Measurements from ENCODE around the gene SNCAIP. TPM values are rescaled to one million over a fixed set of nuclear protein-coding genes. Genes with fewer than 3 reads are reported as not detected.

Gene SNCAIP
- total RNA-seq, 2 donors from 2014 or later = 5.1 to 8.2 TPM

- no peak for TF ChIP-seq POLR2A (IDR thresholded peaks at IDR 0.05)
- TF ChIP-seq CTCF (IDR thresholded peaks at IDR 0.05) = no peak
- TF ChIP-seq POLR2AphosphoS5 (IDR thresholded peaks at IDR 0.05) = no peak
Measured at GRCh38 chr5:122412966-122413365, 100.9 kb downstream of the SNCAIP start.

GRCh38 chr5:122413722-122414121 lies 101.7 kb downstream of the SNCAIP start:
- no peak overlapping the region for H3K27ac ChIP-seq
- intact Hi-C loops (cut with DNase I) = loop anchor here (2.0 kb wide), 1 partner anchor 217 kb away; no protein-coding TSS in a partner anchor
- 85% methylated on average over 3 of the region's 3 CpGs for WGBS

More at GRCh38 chr5:122412966-122413365, 100.9 kb downstream of the SNCAIP start:
- intact Hi-C loops (cut with DNase I) = no loop called here
- no peak for DNase-seq (ENCODE audit: low spot score)
- Histone ChIP-seq H3K4me1 (replicated peaks) (no peaks in the 10 kb centered on the region), H3K9me3 (no peaks in the 10 kb centered on the region), H3K27ac (no peak overlapping the region), H3K4me3 (no peak overlapping the region), H3K27me3 (replicated peaks; ENCODE audit: insufficient read depth) (no peaks in the 10 kb centered on the region), H3K36me3 (no peaks in the 10 kb centered on the region)

GRCh38 chr5:122415030-122415800 lies 103.2 kb downstream of the SNCAIP start:
- no peak overlapping the region for H3K27ac ChIP-seq
- 40% methylated on average over 7 of the region's 7 CpGs for WGBS
- intact Hi-C loops (cut with DNase I) = loop anchor here (2.0 kb wide), 1 partner anchor 218 kb away; no protein-coding TSS in a partner anchor

More at GRCh38 chr5:122413722-122414121, 101.7 kb downstream of the SNCAIP start:
- Histone ChIP-seq H3K4me3 (no peak overlapping the region), H3K9me3 (no peaks in the 10 kb centered on the region), H3K27me3 (replicated peaks; ENCODE audit: insufficient read depth) (no peaks in the 10 kb centered on the region), H3K4me1 (replicated peaks) (no peaks in the 10 kb centered on the region), H3K36me3 (no peaks in the 10 kb centered on the region)
- TF ChIP-seq POLR2AphosphoS5 (IDR thresholded peaks at IDR 0.05) (no peak), CTCF (IDR thresholded peaks at IDR 0.05) (no peak), POLR2A (IDR thresholded peaks at IDR 0.05) (no peak)
- no peak for DNase-seq (ENCODE audit: low spot score)

GRCh38 chr5:122415801-122416120 lies 103.7 kb downstream of the SNCAIP start:
- DNase-seq (ENCODE audit: low spot score) = no peak
- Histone ChIP-seq H3K4me3 (no peak overlapping the region), H3K9me3 (no peaks in the 10 kb centered on the region), H3K27ac (no peak overlapping the region), H3K27me3 (replicated peaks; ENCODE audit: insufficient read depth) (no peaks in the 10 kb centered on the region), H3K36me3 (no peaks in the 10 kb centered on the region), H3K4me1 (replicated peaks) (no peaks in the 10 kb centered on the region)
- WGBS = 88% methylated on average over 5 of the region's 5 CpGs
- intact Hi-C loops (cut with DNase I) = loop anchor here (2.0 kb wide), 1 partner anchor 219 kb away; no protein-coding TSS in a partner anchor
- TF ChIP-seq POLR2A (IDR thresholded peaks at IDR 0.05) (no peak), CTCF (IDR thresholded peaks at IDR 0.05) (no peak), POLR2AphosphoS5 (IDR thresholded peaks at IDR 0.05) (no peak)

More at GRCh38 chr5:122415030-122415800, 103.2 kb downstream of the SNCAIP start:
- H3K4me3 ChIP-seq = no peak overlapping the region
- H3K4me1 ChIP-seq (replicated peaks) = no peaks in the 10 kb centered on the region
- no peaks in the 10 kb centered on the region for H3K9me3 ChIP-seq
- peak; percentile 62 for DNase-seq (ENCODE audit: low spot score)
- H3K27me3 ChIP-seq (replicated peaks; ENCODE audit: insufficient read depth) = no peaks in the 10 kb centered on the region
- peak; percentile 6 for TF ChIP-seq POLR2AphosphoS5 (IDR thresholded peaks at IDR 0.05)
- no peak for TF ChIP-seq POLR2A (IDR thresholded peaks at IDR 0.05)
- peak in 3 of 4 experiments; percentile 54 to 78 (median 71) for TF ChIP-seq CTCF (IDR thresholded peaks at IDR 0.05)
- H3K36me3 ChIP-seq = no peaks in the 10 kb centered on the region

Measured in prostate gland (tissue), 2 donors.